CD4-positive, alpha-beta T cell treated with Interleukin-1 beta for 1 hour (primary cell): Measurements from ENCODE around the gene ATG101.

Experiments used
- DNase-seq, 2 donors: peaks; one replicate each; pipeline ENCODE4 v3.0.0-alpha.2; 2020 to 2022

ATG101 gene

GRCh38 chr12:52042706-52043385 lies 26.9 kb upstream of the ATG101 start:
- DNase-seq = no peak

- no peak for DNase-seq
Measured at GRCh38 chr12:52043386-52044212, 26.2 kb upstream of the ATG101 start.

- no peak for DNase-seq
Measured at GRCh38 chr12:52044292-52044983, 25.3 kb upstream of the ATG101 start.

DNA sequence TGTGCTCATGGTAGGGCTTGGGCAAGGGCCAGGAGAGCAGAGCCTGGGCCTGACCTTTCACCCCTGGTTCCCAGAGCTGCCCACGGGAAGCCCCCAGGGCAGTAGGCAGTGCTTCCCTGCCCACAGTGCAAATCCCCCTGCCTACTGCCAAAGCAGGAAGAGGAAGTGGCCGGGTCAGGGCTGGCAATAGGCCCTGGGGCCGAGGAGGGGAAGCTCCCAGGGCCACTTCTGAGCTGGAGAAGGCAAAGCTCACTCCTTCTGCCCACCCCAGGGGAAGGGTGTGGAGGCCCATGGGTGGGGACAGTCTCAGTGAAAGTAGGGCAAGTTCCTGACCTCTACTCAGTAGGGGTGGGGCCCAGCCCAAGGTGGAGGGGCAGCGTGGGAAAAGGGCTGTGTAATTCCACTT lies 24.0 kb upstream of the ATG101 start:
- DNase-seq = peak in 1 of 2 donors; percentile 71

DNA sequence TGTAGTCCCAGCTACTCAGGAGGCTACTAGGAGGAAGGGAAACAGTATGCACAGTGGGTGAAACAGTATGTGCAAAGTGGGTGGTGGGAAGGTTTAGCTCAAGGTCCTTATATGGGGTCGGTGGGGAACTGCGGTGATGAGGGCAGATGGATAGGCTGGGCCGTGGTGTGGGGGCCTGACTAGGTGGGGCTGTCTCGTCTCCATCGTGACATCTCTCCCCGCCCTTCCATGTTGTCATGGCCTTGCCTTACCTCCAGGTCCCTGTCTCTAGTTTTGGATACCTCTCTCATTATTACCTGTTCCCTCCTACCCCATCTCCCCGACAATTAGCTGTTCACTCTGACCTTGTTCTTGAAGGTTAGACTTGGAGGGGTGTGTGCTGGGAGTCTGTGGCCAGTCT lies 22.9 kb upstream of the ATG101 start:
- DNase-seq = no peak

GRCh38 chr12:52049286-52049685 lies 20.5 kb upstream of the ATG101 start:
- no peak for DNase-seq

- DNase-seq = no peak
Measured at GRCh38 chr12:52049688-52050087, 20.1 kb upstream of the ATG101 start.

GRCh38 chr12:52050116-52050757 lies 19.5 kb upstream of the ATG101 start:
- peak; percentile 70 to 80 for DNase-seq

DNA sequence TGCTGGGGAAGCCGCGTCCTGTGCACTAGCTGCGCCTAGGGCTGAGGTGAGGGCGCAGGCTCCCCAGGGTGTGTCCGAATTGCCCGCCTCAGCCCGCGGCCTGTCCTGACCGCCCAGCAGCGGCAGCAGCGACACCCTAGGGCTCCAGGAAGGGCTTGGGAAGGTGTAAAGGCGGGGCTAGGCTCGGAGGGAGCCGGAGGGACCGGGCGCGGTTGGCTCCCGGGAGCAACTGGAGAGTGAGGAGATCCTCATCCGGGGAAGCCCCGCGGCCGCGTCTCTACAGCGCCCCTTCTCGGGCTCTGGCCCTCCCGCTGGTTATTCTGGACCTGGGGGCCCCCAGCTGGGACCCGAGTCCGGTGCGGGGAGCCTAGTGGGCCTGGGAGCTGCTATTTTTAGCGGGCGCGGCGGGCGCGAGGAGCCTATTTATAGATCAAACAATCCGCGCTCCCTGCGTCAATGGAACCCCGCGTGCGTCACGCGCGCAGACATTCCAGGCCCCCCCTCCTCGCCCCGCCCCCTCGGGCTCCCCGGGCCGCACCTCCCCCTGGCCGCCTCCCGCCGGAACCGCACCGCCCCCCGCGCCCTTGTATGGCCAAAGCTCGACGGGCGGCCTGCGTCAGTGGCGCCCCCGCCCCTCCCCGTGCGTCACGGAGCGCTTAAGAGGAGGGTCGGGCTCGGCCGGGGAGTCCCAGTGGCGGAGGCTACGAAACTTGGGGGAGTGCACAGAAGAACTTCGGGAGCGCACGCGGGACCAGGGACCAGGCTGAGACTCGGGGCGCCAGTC lies 18.8 kb upstream of the ATG101 start, which contains the start of gene NR4A1:
Gene NR4A1 (plus strand): TSS at position 685 of the 784 bp plus-strand sequence. CDS start 2,887 bp downstream, outside the sequence.
- DNase-seq = peak; percentile 98 to 99

DNA sequence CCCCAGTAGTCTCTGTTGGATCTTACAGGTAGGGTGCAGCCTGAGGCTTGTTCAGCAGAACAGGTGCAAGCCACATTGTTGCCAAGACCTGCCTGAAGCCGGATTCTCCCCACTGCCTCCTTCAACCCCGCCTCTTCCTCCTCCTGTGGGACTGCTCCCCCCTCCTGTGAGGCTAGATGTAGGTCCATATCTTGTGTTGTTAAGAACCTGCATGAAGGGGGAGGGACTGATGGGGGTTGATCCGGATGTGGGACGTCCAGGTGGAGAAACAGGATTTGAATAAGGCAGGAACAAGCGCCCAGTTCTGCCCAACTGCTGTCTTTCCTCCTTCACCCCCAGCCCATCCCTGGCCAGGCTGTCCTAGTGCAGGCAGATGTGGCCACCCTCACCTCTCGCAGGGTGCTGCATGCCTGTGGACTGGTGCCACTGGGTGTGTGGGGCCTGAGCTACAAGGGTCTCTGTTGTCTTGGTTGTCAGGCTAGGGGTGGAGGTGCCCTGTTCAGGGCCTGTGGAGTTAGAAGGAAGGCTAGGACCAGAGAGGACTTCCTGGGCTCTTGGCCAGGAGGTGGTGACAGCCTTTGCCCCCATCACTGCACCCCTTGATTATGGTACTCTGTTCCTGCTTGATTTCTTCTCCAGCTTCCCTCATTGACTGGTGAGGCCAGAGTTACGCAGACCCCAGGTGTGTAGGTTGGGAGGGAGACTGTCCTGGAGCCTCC lies 17.2 kb upstream of the ATG101 start:
- peak; percentile 41 to 62 for DNase-seq

DNA sequence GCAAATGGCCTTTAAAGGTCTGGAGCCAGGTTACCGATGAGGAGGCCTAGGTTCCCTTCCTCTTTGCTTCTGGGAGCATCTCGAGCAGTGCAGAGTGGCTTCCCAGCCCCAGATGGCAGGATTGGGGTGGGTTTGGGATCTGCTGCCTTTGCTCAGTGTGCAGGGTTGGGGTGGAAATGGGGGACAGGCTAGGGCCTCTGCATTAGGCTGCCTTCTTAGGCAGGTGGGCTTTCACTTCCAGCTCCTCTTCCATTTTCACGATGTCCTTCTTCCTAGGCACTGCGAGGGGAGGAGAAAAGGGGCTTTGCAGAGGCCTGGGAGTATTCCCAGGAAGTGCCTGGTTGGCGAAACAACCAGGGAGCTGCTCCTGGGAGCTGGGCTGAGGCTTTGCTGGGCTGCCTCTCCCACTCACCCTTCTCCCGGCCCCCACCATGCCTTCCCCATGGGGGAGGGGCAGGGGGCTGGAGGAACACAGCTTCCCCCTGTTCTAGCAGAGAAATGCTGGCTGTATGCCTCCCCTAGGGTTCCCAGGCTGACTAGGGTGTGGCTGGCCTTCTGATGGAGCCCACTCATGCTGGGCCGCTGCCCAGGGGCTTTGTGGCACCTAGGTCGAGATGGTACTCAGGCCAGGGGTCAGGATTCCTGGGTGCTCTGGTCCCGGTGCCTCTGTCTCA lies 16.1 kb upstream of the ATG101 start:
- peak in 1 of 2 donors; percentile 14 for DNase-seq

DNA sequence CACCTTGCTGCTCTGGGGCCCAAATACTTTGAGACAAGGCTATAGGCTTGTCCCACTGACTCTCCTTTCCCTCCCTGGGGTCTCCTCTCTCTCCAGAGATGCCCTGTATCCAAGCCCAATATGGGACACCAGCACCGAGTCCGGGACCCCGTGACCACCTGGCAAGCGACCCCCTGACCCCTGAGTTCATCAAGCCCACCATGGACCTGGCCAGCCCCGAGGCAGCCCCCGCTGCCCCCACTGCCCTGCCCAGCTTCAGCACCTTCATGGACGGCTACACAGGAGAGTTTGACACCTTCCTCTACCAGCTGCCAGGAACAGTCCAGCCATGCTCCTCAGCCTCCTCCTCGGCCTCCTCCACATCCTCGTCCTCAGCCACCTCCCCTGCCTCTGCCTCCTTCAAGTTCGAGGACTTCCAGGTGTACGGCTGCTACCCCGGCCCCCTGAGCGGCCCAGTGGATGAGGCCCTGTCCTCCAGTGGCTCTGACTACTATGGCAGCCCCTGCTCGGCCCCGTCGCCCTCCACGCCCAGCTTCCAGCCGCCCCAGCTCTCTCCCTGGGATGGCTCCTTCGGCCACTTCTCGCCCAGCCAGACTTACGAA lies 15.4 kb upstream of the ATG101 start:
- no peak for DNase-seq

GRCh38 chr12:52054833-52055730 lies 14.7 kb upstream of the ATG101 start:
- DNase-seq = peak in 1 of 2 donors; percentile 27

DNA sequence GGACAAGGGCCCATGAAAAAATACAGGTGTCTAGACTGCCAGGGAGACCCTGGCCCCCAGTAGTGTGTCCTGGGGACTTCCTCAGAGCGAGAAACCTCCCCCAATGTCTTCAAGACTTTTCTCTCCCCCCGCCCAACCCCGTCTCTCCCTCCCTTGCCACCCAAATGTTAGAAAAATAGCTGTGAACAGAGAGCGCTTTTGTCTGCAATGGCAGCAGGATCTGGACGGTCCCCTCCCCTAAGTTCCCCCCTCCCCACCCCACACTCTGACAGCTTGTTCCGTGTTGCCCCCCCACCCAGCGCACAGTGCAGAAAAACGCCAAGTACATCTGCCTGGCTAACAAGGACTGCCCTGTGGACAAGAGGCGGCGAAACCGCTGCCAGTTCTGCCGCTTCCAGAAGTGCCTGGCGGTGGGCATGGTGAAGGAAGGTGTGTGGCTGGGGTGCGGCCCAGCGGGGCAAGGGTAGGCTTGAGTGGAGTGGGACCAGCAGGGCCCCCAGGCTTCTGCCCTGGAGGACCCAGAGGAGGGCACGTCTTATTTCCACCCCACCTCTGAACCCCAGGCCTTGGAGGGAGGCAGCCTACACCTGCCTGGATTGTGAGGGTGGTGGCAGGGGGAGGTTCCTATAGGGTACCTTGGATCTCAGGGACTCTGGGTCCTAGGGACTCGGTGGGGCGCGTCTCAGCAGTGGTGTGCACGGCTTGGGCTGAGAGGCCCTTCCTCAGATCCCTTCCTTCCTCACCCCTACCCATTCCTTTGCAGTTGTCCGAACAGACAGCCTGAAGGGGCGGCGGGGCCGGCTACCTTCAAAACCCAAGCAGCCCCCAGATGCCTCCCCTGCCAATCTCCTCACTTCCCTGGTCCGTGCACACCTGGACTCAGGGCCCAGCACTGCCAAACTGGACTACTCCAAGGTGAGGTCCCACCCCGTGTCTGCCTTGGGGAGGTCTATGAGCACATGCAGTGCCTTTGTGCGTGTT lies 13.8 kb upstream of the ATG101 start:
- DNase-seq = peak in 1 of 2 donors; percentile 28

DNA sequence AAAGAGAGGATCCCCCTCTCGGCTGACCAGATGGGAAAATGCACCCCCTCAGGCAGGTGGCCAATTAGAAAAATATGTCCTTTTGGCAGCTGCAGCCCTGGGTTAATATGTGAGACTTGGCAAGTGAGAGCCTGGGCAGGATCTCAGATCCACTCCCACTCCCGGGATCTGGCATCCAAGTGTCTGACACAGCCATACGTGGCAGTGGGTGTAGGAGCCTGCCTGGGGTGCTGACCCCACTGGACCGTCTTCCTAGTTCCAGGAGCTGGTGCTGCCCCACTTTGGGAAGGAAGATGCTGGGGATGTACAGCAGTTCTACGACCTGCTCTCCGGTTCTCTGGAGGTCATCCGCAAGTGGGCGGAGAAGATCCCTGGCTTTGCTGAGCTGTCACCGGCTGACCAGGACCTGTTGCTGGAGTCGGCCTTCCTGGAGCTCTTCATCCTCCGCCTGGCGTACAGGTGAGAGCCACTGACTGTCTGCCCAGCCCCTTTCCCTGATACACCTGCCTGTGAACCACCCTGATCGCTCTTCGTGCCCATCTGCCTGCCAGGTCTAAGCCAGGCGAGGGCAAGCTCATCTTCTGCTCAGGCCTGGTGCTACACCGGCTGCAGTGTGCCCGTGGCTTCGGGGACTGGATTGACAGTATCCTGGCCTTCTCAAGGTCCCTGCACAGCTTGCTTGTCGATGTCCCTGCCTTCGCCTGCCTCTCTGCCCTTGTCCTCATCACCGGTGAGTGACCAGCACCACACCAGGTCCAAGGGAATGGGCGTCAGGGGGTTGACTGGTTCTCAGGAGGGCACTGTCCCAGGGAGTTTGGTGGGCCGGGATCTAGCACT lies 12.8 kb upstream of the ATG101 start:
- peak in 1 of 2 donors; percentile 23 for DNase-seq

DNA sequence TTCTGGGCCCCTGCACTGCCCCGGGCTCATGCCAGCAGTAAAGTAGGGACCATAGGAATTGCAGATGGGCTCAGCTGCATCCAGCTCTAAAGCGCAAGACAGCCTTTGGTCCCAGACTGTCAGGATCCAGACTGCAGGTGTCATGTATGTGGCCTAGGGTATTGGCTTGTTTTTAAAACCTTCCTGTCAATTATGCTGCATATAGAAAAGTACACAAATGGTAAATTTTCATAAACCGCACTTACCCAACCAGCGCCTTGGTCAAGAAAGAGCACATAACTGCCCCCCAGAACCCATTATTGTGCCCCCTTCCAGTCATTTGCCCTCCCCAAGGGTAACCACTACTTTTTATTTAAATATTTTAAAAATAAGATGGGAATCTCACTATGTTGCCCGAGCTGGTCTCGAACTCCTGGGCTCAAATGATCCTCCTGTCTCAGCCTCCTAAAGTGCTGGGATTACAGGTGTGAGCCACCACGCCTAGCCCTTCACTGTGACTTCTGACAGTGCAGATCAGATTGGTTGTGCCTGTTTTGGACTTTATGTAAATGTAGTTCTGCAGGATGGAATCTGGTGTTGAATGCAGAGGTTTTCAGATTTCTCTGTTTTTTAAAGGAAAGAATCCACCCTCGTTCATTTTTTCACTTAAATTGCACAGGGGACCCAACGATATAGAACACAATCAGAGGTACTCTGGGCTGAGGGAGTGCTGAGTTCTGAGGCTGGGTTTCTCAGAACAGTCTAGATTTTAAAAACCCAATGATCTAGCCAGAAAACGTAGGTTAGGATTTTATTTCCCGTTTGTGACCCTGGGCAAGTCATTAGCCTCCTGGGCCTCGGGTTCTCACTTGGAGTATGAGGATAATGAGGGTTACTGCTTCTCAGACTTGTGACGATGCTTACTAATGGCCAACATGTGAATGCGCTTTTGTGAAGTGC lies 11.9 kb upstream of the ATG101 start:
- DNase-seq = no peak
